HG03558 (cell line): ENCODE results near the gene GNPDA1.

Experiments
- ATAC-seq: cut with Tn5 transposase; IDR thresholded peaks from one replicate; pipeline ENCODE4 v1.9.1; 2021; ENCODE audit warnings: moderate number of reproducible peaks; ENCODE audit not compliant: unreplicated experiment; ENCODE audit errors: extremely low read depth

Gene GNPDA1

GRCh38 chr5:142024771-142025304 is 12.0 kb upstream of the GNPDA1 start:
- ATAC-seq = peak; percentile 100

DNA sequence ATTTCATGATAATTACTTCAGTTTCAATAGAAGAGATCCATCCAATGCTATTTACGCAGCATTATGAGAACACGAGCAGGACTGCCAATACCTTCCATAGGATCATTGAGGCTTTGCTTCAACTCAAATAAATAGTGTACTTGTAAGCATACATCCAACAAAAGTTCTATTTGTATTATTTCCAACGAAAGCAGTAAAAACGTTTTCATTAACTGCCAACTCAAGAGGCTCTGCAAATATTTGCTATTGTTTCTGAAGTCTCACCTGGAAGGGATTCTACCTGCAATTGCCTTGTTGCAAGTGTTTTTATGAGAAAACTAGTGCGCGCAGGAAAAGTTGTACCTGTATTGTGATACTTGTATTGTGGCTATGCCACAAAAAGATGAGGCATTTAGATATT is 11.0 kb upstream of the GNPDA1 start:
- no peak for ATAC-seq

- no peak for ATAC-seq
These were observed 7.4 kb upstream of the GNPDA1 start for GRCh38 chr5:142020122-142020659.

DNA sequence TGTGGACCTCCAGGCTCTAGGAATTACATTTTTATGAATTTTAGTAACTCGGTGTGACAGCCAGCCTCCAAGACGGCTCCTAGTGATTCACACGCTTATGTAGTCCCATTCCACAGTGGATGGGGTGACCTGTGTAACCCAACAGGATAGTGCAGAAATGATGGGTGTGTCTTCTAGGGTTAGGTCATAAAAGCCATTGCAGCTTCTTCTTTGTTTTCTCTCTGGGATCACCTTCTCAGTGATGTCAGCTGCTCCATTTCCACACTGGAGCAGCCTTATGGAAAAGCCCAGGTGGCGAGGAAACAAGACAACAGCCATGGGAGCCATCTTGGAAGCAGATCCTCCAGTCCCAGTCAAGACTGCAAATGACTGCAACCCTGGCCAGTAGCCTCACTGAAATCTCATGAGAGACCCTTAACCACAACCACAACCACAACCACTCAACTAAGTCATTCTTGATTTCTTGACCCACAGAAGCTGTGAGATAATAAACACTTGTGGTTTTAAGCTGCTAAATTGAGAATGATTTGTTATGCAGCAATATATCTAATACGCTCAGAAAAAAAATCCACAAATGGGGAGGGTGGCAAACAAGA is 5.1 kb upstream of the GNPDA1 start:
- peak; percentile 30 for ATAC-seq

DNA sequence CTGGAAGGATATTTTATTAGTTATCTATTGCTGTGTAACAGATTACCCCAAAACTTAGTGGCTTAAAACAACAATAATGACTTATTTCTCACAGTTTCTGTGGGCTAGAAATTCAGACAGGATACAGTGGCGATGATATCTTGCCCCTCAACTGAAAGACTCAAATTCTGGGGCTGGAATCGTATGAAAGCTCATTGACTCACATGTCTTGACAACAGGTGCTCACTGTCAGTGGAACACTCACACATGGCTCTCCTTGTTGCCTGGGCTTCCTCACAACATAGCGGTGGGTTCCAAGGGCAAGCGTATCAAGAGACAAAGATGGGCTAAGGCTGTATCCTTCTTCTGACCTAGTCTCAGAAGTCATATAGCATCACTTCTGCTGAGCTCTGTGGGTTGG is 3.7 kb upstream of the GNPDA1 start:
- no peak for ATAC-seq

- ATAC-seq = no peak
These were observed 3.1 kb upstream of the GNPDA1 start for GRCh38 chr5:142015781-142016533.

- ATAC-seq = peak; percentile 23
These were observed 2.2 kb upstream of the GNPDA1 start for GRCh38 chr5:142014911-142015584.

DNA sequence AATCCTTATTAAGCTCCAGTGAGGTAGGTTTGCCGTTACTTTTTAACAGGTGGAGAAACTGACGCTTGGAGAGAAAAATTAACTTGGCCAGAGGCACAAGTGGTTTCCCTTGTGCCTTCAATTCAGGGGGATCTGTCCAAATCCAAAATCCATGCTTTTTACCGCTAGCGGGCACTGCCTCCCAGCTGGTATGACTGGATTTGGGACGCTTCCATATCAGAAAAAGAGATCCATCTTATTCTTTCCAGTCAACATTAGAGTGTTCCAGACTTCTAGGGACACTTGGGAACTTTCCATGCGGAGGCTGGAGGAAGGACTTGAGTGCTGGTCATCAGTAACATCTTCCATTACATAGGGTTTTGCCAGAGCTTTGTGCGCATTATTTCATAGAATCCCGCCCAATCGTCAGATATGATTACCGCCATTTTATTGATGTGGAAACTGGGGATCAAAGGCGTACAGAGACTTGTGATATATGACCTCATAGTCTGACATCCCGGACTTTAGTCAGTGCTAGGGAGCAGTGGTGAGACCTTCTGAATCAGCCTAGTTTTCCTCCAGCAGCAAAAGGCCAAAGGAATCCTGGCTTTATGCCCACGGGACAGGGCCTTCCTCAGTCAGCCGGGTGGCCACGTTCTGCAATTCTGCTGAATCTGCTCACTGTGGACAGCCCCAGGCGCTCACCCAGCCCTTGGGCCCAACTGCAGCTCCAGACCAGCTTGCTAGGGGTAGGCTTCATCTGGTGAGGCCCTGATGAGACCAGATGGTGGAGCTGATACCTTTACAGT is 1.1 kb upstream of the GNPDA1 start:
- ATAC-seq = no peak

DNA sequence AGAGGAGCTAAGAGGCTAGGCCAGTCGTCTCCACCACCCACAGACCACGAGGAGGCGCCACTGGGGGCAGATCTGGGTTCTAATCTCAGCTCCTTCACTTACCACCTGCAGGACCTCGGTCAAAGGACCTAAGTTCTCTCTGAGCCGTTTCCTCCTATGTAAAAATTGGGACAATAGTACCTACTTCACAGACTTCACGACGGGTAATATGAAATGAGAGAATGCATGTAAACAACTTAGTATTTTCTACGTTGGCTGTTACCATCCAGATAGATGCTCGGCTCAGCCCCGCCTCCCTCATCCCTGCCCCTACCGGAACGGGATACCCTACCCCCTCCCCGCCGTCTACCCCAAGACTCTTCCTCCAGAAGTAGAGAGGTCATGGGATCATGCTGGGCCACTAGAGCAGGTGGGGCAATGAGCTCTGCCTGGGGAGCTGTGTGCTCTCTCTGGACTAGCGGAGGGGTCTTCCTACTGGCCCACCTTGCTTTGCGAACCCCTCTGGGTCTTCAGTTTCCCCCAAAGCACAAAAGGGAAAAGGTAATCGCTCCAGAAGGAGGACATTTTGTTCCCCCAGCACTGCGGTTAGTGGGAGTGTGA is 541 bp downstream of the GNPDA1 start:
- ATAC-seq = no peak

DNA sequence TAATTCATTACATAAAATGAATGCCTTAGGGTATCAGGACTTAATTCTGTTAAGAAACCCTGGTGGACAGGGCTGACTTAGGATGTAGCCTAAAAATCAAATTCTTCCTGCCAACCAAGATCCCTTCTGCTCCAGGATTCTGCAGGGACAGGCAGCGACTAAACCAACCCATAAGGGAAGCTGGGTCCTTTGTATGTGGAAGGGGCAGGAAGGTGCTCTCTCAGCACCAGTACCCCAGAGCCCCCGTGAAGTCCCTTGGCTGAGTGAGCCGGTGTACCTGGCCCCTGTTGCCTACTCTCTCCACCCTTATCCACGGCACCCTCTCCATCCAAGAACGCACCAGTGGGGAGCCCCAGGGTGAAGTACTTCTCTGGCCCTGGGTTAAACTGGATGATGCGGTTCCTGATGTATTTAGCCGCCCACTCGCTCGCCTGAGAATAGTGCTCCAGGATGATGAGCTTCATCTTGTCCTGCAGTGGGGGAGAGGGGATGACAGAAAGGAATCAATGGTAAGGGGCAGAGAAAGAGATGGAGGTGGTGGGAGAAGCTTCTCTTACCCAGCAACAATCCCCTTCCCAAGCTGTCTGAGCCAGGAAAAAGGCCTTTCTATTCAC is 1.1 kb downstream of the GNPDA1 start:
- ATAC-seq = no peak

- ATAC-seq = no peak
These were observed 2.9 kb downstream of the GNPDA1 start for GRCh38 chr5:142009886-142010285.

- no peak for ATAC-seq
These were observed 4.0 kb downstream of the GNPDA1 start for GRCh38 chr5:142008813-142009212.

- no peak for ATAC-seq
These were observed 5.6 kb downstream of the GNPDA1 start for GRCh38 chr5:142007237-142007544.

- ATAC-seq = no peak
These were observed 6.2 kb downstream of the GNPDA1 start for GRCh38 chr5:142006363-142007236.

DNA sequence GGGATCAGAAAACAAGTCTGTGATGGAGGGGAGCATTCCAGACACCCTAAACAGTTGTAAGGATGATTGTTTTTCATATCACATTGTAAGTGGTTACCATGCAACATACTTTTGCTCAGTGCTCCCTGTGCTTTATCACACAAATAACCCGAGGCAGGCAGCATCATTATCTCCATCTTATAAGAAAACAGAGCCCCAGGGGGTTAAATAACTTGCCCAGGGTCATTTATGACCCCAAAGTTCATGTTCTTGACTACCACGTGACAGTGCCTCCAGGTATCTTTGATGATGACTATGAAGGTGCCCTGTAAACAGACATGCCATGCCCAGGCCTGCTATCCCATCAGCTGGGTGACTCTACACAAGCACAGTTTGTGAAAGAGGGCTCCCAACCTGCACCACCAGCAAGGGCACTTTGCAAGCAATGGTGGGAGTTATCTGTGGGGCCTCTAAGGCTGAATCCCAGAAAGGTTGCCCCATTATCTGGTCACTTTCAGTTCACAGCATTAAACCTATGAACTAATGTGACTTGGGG is 9.5 kb downstream of the GNPDA1 start:
- ATAC-seq = no peak

- no peak for ATAC-seq
These were observed 11.9 kb downstream of the GNPDA1 start for GRCh38 chr5:142000704-142001484.

- no peak for ATAC-seq
These were observed 12.7 kb downstream of the GNPDA1 start for GRCh38 chr5:142000173-142000572.
